Left ventricle myocardium inferior (tissue), 1 donor: ENCODE data around the gene CYBC1. TPM values are rescaled to one million over a fixed set of nuclear protein-coding genes. Genes with fewer than 3 reads are reported as not detected.

Source experiments
- DNase-seq: peaks from one replicate; pipeline ENCODE4 v3.0.0-alpha.2; 2020
- H3K27ac ChIP-seq: fragments of 200-600 bp; replicated peaks from 2 replicates; pipeline ENCODE4 v1.8.0; 2021
- H3K27me3 ChIP-seq: fragments of 200-600 bp; 2 replicates; pipeline ENCODE4 v1.8.0; 2021; ENCODE audit warnings: low read depth
- H3K36me3 ChIP-seq: fragments of 200-600 bp; 2 replicates; pipeline ENCODE4 v1.8.0; 2021
- H3K4me1 ChIP-seq: fragments of 200-600 bp; 2 replicates; pipeline ENCODE4 v1.8.0; 2021
- H3K4me3 ChIP-seq: fragments of 200-600 bp; 2 replicates; pipeline ENCODE4 v1.8.0; 2021; ENCODE audit warnings: mild to moderate bottlenecking, moderate library complexity
- H3K9me3 ChIP-seq: fragments of 200-600 bp; replicated peaks from 2 replicates; pipeline ENCODE4 v1.8.0; 2021
- CTCF ChIP-seq: fragments of 200-600 bp; IDR thresholded peaks from 2 replicates; pipeline ENCODE4 v1.8.0; 2021; ENCODE audit warnings: antibody characterized with exemption, mild to moderate bottlenecking, borderline replicate concordance
- intact Hi-C: fragments of 100-400 bp; cut with micrococcal nuclease; formaldehyde crosslinking; loops from one replicate; pipeline ENCODE4 v1.11.0; 2022
- total RNA-seq: library from RNA; stranded (reverse); fragmentation: NEBNext Ultra II Directional; extraction: Animal tissue kit (Norgen Biotek cat#: 25700); gene quantifications from one replicate; pipeline ENCODE4 v1.2.1, GENCODE V29; 2021
- donor health status: DM: no; HTN: yes; CAD: no; lungs with severe emphysema.

The CYBC1 gene
- total RNA-seq, 1 donor from 2014 or later, result 23.8 TPM

GRCh38 chr17:82438401-82439193 is 12.0 kb downstream of the CYBC1 start:
- no peak overlapping the region for H3K27ac ChIP-seq
- H3K4me3 ChIP-seq, result no peak overlapping the region
- intact Hi-C loops, result no loop called here
- H3K9me3 ChIP-seq, result no peaks in the 10 kb centered on the region
- no peaks in the 10 kb centered on the region for H3K27me3 ChIP-seq
- no peak for TF ChIP-seq CTCF
- DNase-seq, result no peak
- peaks cover 29% of the 10 kb centered on the region for H3K36me3 ChIP-seq
- no peaks in the 10 kb centered on the region for H3K4me1 ChIP-seq

- DNase-seq, result no peak
- Histone ChIP-seq H3K27me3 (no peaks in the 10 kb centered on the region), H3K36me3 (peaks cover 21% of the 10 kb centered on the region), H3K9me3 (no peaks in the 10 kb centered on the region), H3K27ac (no peak overlapping the region), H3K4me1 (no peaks in the 10 kb centered on the region), H3K4me3 (no peak overlapping the region)
- no peak for TF ChIP-seq CTCF
- intact Hi-C loops, result no loop called here
These were observed 13.3 kb downstream of the CYBC1 start for GRCh38 chr17:82437325-82437668.

GRCh38 chr17:82436601-82437324 is 13.8 kb downstream of the CYBC1 start:
- no peak for DNase-seq
- Histone ChIP-seq H3K4me3 (no peak overlapping the region), H3K27me3 (no peaks in the 10 kb centered on the region), H3K27ac (no peak overlapping the region), H3K9me3 (no peaks in the 10 kb centered on the region), H3K36me3 (peaks cover 17% of the 10 kb centered on the region), H3K4me1 (no peaks in the 10 kb centered on the region)
- no peak for TF ChIP-seq CTCF
- intact Hi-C loops, result no loop called here

GRCh38 chr17:82435601-82436583 is 14.7 kb downstream of the CYBC1 start:
- intact Hi-C loops, result no loop called here
- no peak for TF ChIP-seq CTCF
- Histone ChIP-seq H3K9me3 (no peaks in the 10 kb centered on the region), H3K4me1 (no peaks in the 10 kb centered on the region), H3K36me3 (peaks cover 17% of the 10 kb centered on the region), H3K4me3 (no peak overlapping the region), H3K27ac (no peak overlapping the region), H3K27me3 (no peaks in the 10 kb centered on the region)
- no peak for DNase-seq

- Histone ChIP-seq H3K4me3 (no peak overlapping the region), H3K27me3 (no peaks in the 10 kb centered on the region), H3K4me1 (no peaks in the 10 kb centered on the region), H3K9me3 (no peaks in the 10 kb centered on the region), H3K36me3 (peaks cover 17% of the 10 kb centered on the region), H3K27ac (no peak overlapping the region)
- TF ChIP-seq CTCF, result no peak
- no peak for DNase-seq
- intact Hi-C loops, result no loop called here
These were observed 15.4 kb downstream of the CYBC1 start for GRCh38 chr17:82435103-82435502.
